WTC11 (cell line): ENCODE data around the gene SLC25A20. TPM values are rescaled to one million over a fixed set of nuclear protein-coding genes. Genes with fewer than 3 reads are reported as not detected.
A peak's percentile ranks its signal among the peaks of the same experiment; 100 is the strongest.

Experiments
- ATAC-seq: fragments of 200-7000 bp; cut with Tn5 transposase; 2 replicates; pipeline ENCODE4 v1.10.0; 2021; ENCODE audit warnings: mild to moderate bottlenecking, moderate library complexity
- CTCF ChIA-PET: fragments of 300-600 bp; sonication (Branson Sonifier 250); formaldehyde crosslinking; loops from one replicate; lab custom pipeline; 2021; ENCODE audit warnings: antibody characterized with exemption; lab: Charles Lee
- POLR2A ChIA-PET: fragments of 350-600 bp; sonication (Branson Sonifier 250); formaldehyde crosslinking; loops from one replicate; lab custom pipeline; 2021; ENCODE audit warnings: antibody characterized with exemption; lab: Charles Lee
- DNase-seq: peaks from one replicate; pipeline ENCODE4 v3.0.0; 2021; ENCODE audit warnings: low spot score
- H3K27ac Mint-ChIP-seq: 2 replicates; pipeline ENCODE4 v1.8.0; 2021; ENCODE audit warnings: mixed read lengths
- H3K27me3 Mint-ChIP-seq: 2 replicates; pipeline ENCODE4 v1.8.0; 2021; ENCODE audit warnings: low read depth, mild to moderate bottlenecking, moderate library complexity, mixed read lengths
- H3K36me3 Mint-ChIP-seq: 2 replicates; pipeline ENCODE4 v1.8.0; 2021; ENCODE audit warnings: mixed read lengths
- H3K4me1 Mint-ChIP-seq: 2 replicates; pipeline ENCODE4 v1.8.0; 2022; ENCODE audit warnings: mixed read lengths
- H3K4me3 Mint-ChIP-seq: 2 replicates; pipeline ENCODE4 v1.8.0; 2021; ENCODE audit warnings: mild to moderate bottlenecking, moderate library complexity, mixed read lengths
- H3K9me3 Mint-ChIP-seq: 2 replicates; pipeline ENCODE4 v1.8.0; 2021; ENCODE audit warnings: mixed read lengths
- ATF2 ChIP-seq: sonication (generic); formaldehyde crosslinking; IDR thresholded peaks from 2 replicates; pipeline ENCODE4 v1.8.1; 2022; ENCODE audit warnings: low read depth, missing genetic modification reagents, borderline replicate concordance
- CDX4 ChIP-seq: fragments of 250-450 bp; sonication (Bioruptor Pico); IDR thresholded peaks from 2 replicates; pipeline ENCODE4 v1.9.0; 2021; ENCODE audit warnings: moderate library complexity, mild to moderate bottlenecking, inconsistent platforms, borderline replicate concordance
- GTF2I ChIP-seq: fragments of 250-450 bp; sonication (Bioruptor Pico); conservative IDR thresholded peaks from 2 replicates; pipeline ENCODE4 v1.4.0; 2021; ENCODE audit warnings: mild to moderate bottlenecking
- IRF1 ChIP-seq: sonication (generic); formaldehyde crosslinking; IDR thresholded peaks from 2 replicates; pipeline ENCODE4 v1.8.0; 2023; ENCODE audit warnings: missing genetic modification reagents
- JUN ChIP-seq: sonication (generic); formaldehyde crosslinking; IDR thresholded peaks from 2 replicates; pipeline ENCODE4 v1.8.0; 2023; ENCODE audit warnings: mild to moderate bottlenecking, missing genetic modification reagents
- KAT7 ChIP-seq: sonication (generic); formaldehyde crosslinking; IDR thresholded peaks from 2 replicates; pipeline ENCODE4 v1.8.1; 2023; ENCODE audit warnings: missing genetic modification reagents, mild to moderate bottlenecking, borderline replicate concordance
- MLX ChIP-seq: sonication (generic); formaldehyde crosslinking; IDR thresholded peaks from 2 replicates; pipeline ENCODE4 v1.8.1; 2023; ENCODE audit warnings: mild to moderate bottlenecking, missing genetic modification reagents, moderate library complexity
- MXD4 ChIP-seq: fragments of 250-450 bp; sonication (Bioruptor Pico); IDR thresholded peaks from 2 replicates; pipeline ENCODE4 v1.8.0; 2021; ENCODE audit warnings: mild to moderate bottlenecking, moderate library complexity, borderline replicate concordance
- NFYB ChIP-seq: sonication (generic); formaldehyde crosslinking; conservative IDR thresholded peaks from 2 replicates; pipeline ENCODE4 v1.8.0; 2022; ENCODE audit warnings: low read depth, missing genetic modification reagents
- ZNF263 ChIP-seq: sonication (generic); formaldehyde crosslinking; IDR thresholded peaks from 2 replicates; pipeline ENCODE4 v1.8.1; 2022; ENCODE audit warnings: low read depth, mild to moderate bottlenecking, moderate library complexity, missing genetic modification reagents
- ZNF281 ChIP-seq: sonication (generic); formaldehyde crosslinking; IDR thresholded peaks from 2 replicates; pipeline ENCODE4 v1.8.0; 2023; ENCODE audit warnings: mild to moderate bottlenecking, missing genetic modification reagents
- ZNF317 ChIP-seq: sonication (generic); formaldehyde crosslinking; IDR thresholded peaks from 2 replicates; pipeline ENCODE4 v1.8.1; 2023; ENCODE audit warnings: low read depth, mild to moderate bottlenecking, moderate library complexity, missing genetic modification reagents, borderline replicate concordance
- ZNF671 ChIP-seq: fragments of 250-450 bp; sonication (Bioruptor Pico); IDR thresholded peaks from 2 replicates; pipeline ENCODE4 v1.8.0; 2021; ENCODE audit warnings: mild to moderate bottlenecking
- total RNA-seq: library from RNA; stranded (reverse); gene quantifications from 3 replicates; pipeline ENCODE4 v1.2.3, GENCODE V29; 2021

The SLC25A20 gene
- total RNA-seq, 1 experiment from 2014 or later: 4.9 TPM

GRCh38 chr3:48934333-48934991 is 35.8 kb upstream of the SLC25A20 start (continued):
- no peak for TF ChIP-seq CDX4 (CRISPR knock-in tag)
- no peak for TF ChIP-seq IRF1
- TF ChIP-seq ZNF671 (CRISPR knock-in tag): no peak
- no peak for TF ChIP-seq MLX
- TF ChIP-seq GTF2I (CRISPR knock-in tag): no peak
- no peak for TF ChIP-seq KAT7 (CRISPR knock-in tag)
- no peak for TF ChIP-seq ZNF281 (CRISPR knock-in tag)

- Mint-ChIP-seq H3K4me1 (no peaks in the 10 kb centered on the region), H3K9me3 (no peaks in the 10 kb centered on the region), H3K4me3 (no peak overlapping the region), H3K27ac (peak overlapping the region; percentile 67; the same call in 1 of the 2 replicates), H3K27me3 (no peaks in the 10 kb centered on the region), H3K36me3 (peaks cover 68% of the 10 kb centered on the region)
- no peak for TF ChIP-seq NFYB
- no peak for TF ChIP-seq CDX4 (CRISPR knock-in tag)
- TF ChIP-seq MXD4 (CRISPR knock-in tag): no peak
- TF ChIP-seq ZNF317: no peak
- no peak for TF ChIP-seq MLX
- ATAC-seq (no peak), DNase-seq (no peak)
- ChIA-PET POLR2A (interaction anchor here (0.8 kb wide), 1 partner anchor 13 kb away, joined by 3 read pairs; the partner anchor contains the start of gene ARIH2), CTCF (interaction anchor here (0.8 to 1.4 kb wide), 9 partner anchors 13 to 215 kb away, joined by 3 to 7 read pairs (median 3); partner anchors contain the start of genes ARIH2, IP6K2 and SLC25A20)
Measured at GRCh38 chr3:48931944-48932580, 33.4 kb upstream of the SLC25A20 start.

- Mint-ChIP-seq H3K27ac (no peak overlapping the region), H3K36me3 (peaks cover 73% of the 10 kb centered on the region)
- POLR2A ChIA-PET: no interaction called here
Measured at GRCh38 chr3:48930590-48930989, 31.9 kb upstream of the SLC25A20 start.

More at GRCh38 chr3:48930590-48930989, 31.9 kb upstream of the SLC25A20 start:
- TF ChIP-seq ATF2 (CRISPR knock-in tag) (no peak), JUN (CRISPR knock-in tag) (no peak), ZNF263 (CRISPR knock-in tag) (no peak)
- no peaks in the 10 kb centered on the region for H3K27me3 Mint-ChIP-seq
- 0 out of 2 replicates have a peak, but pooled peaks cover 3% of the 10 kb centered on the region for H3K4me1 Mint-ChIP-seq
- CTCF ChIA-PET: no interaction called here
- H3K9me3 Mint-ChIP-seq: no peaks in the 10 kb centered on the region
- ATAC-seq (no peak), DNase-seq (no peak)
- no peak overlapping the region for H3K4me3 Mint-ChIP-seq
